DMS 273 (cell line): Measurements from ENCODE around the gene GVQW3.
A peak's percentile ranks its signal among the peaks of the same experiment; 100 is the strongest.

Experiments used
- DNase-seq: peaks from one replicate; lab custom pipeline; 2025; ENCODE audit not compliant: unreplicated experiment; lab: John Stamatoyannopoulos, UW

GVQW3 gene

GRCh38 chr11:76380977-76381719 is at the start of gene GVQW3, which contains the start of gene THAP12:
Gene GVQW3, plus strand, starts transcription at chr11:76381323. Its CDS starts 506 bp downstream, at chr11:76381829.
Gene THAP12, minus strand, starts transcription at chr11:76381132. Its CDS starts 296 bp downstream, at chr11:76380836.
- DNase-seq: peak; percentile 97

GRCh38 chr11:76334826-76335389 is 46.2 kb upstream of the GVQW3 start:
- no peak for DNase-seq

GRCh38 chr11:76335842-76336241 is 45.3 kb upstream of the GVQW3 start:
- DNase-seq: no peak

- DNase-seq: no peak
Observed at GRCh38 chr11:76336597-76336996, 44.5 kb upstream of the GVQW3 start.

- DNase-seq: no peak
Observed at GRCh38 chr11:76337469-76337868, 43.7 kb upstream of the GVQW3 start.

- no peak for DNase-seq
Observed at GRCh38 chr11:76337923-76338322, 43.2 kb upstream of the GVQW3 start.

- no peak for DNase-seq
Observed at GRCh38 chr11:76339221-76339620, 41.9 kb upstream of the GVQW3 start.

GRCh38 chr11:76347466-76347865 is 33.7 kb upstream of the GVQW3 start:
- no peak for DNase-seq

GRCh38 chr11:76348348-76348747 is 32.8 kb upstream of the GVQW3 start:
- DNase-seq: no peak

GRCh38 chr11:76355172-76355571 is 26.0 kb upstream of the GVQW3 start:
- DNase-seq: no peak

- no peak for DNase-seq
Observed at GRCh38 chr11:76361374-76361773, 19.7 kb upstream of the GVQW3 start.

GRCh38 chr11:76361776-76362175 is 19.3 kb upstream of the GVQW3 start:
- no peak for DNase-seq

GRCh38 chr11:76362716-76363115 is 18.4 kb upstream of the GVQW3 start:
- no peak for DNase-seq

GRCh38 chr11:76365038-76365679 is 16.0 kb upstream of the GVQW3 start:
- DNase-seq: no peak

GRCh38 chr11:76368490-76368889 is 12.6 kb upstream of the GVQW3 start:
- no peak for DNase-seq

GRCh38 chr11:76369406-76369805 is 11.7 kb upstream of the GVQW3 start:
- DNase-seq: no peak

GRCh38 chr11:76371170-76371569 is 10.0 kb upstream of the GVQW3 start:
- no peak for DNase-seq

- DNase-seq: no peak
Observed at GRCh38 chr11:76376746-76377558, 4.2 kb upstream of the GVQW3 start.

GRCh38 chr11:76379807-76380158 is 1.3 kb upstream of the GVQW3 start:
- DNase-seq: no peak

- peak; percentile 60 for DNase-seq
Observed at GRCh38 chr11:76380159-76380976, 755 bp upstream of the GVQW3 start.

GRCh38 chr11:76382209-76382608 is 1.1 kb downstream of the GVQW3 start:
- DNase-seq: no peak
